K562 (cell line): ENCODE results near the gene SULT2B1. TPM values are rescaled to one million over a fixed set of nuclear protein-coding genes. Genes with fewer than 3 reads are reported as not detected.

Source experiments
- BHLHE40 ChIP-seq: IDR thresholded peaks from 2 replicates; pipeline ENCODE4 v1.6.1; 2011; ENCODE audit warnings: low read length, improper control_type of control experiment
- CEBPB ChIP-seq: fragments of 450-650 bp; IDR thresholded peaks from 2 replicates; pipeline ENCODE4 v1.6.1; 2016; ENCODE audit warnings: missing genetic modification characterization, missing compliant biosample characterization
- DPF2 ChIP-seq: fragments of 450-650 bp; IDR thresholded peaks from 2 replicates; pipeline ENCODE4 v1.6.1; 2016
- ELF4 ChIP-seq: fragments of 450-650 bp; formaldehyde crosslinking; IDR thresholded peaks from 2 replicates; pipeline ENCODE4 v1.4.0; 2022; ENCODE audit warnings: missing genetic modification characterization
- FOXK2 ChIP-seq, 2 experiments: fragments of 450-650 bp; IDR thresholded peaks in 1 of 2; conservative IDR thresholded peaks in 1 of 2; 2 replicates each; pipeline ENCODE4 v1.6.1; 2016; ENCODE audit warnings: low read depth in 2 of 2, mild to moderate bottlenecking in 1 of 2
- FOXP1 ChIP-seq: sonication (generic); formaldehyde crosslinking; IDR thresholded peaks from 2 replicates; pipeline ENCODE4 v1.8.0; 2022; ENCODE audit warnings: mild to moderate bottlenecking, missing genetic modification reagents
- HNRNPK ChIP-seq: fragments of 200-400 bp; formaldehyde crosslinking; IDR thresholded peaks from one replicate; pipeline ENCODE4 v1.6.1; 2018; ENCODE audit warnings: mild to moderate bottlenecking, low read depth, low read length; ENCODE audit not compliant: poor library complexity, severe bottlenecking
- MEIS2 ChIP-seq: fragments of 450-650 bp; IDR thresholded peaks from 2 replicates; pipeline ENCODE4 v1.6.1; 2014; ENCODE audit warnings: mild to moderate bottlenecking; ENCODE audit not compliant: partially characterized antibody
- MYBL2 ChIP-seq, 2 experiments: fragments of 450-650 bp in 1 of 2; sonication (generic) in 1 of 2; formaldehyde crosslinking in 1 of 2; IDR thresholded peaks; 2 replicates each; pipeline versions ENCODE4 v1.6.1 to v1.8.1; 2017 to 2022; ENCODE audit warnings: borderline replicate concordance in 1 of 2, inconsistent platforms in 1 of 2, low read depth in 1 of 2, mild to moderate bottlenecking in 1 of 2, missing genetic modification reagents in 1 of 2, moderate library complexity in 1 of 2
- NFRKB ChIP-seq: fragments of 450-650 bp; IDR thresholded peaks from 2 replicates; pipeline ENCODE4 v1.6.1; 2016; ENCODE audit warnings: low read depth
- PTBP1 ChIP-seq: fragments of 200-400 bp; formaldehyde crosslinking; IDR thresholded peaks from 2 replicates; pipeline ENCODE4 v1.6.1; 2017; ENCODE audit warnings: low read depth, low read length
- SIN3A ChIP-seq, 2 experiments: fragments of 150-350 bp in 1 of 2; IDR thresholded peaks; 2 replicates each; pipeline ENCODE4 v1.6.1; 2011 to 2016; ENCODE audit warnings: borderline replicate concordance in 2 of 2, low read depth in 2 of 2, low read length in 2 of 2, mild to moderate bottlenecking in 2 of 2, moderate library complexity in 2 of 2; ENCODE audit not compliant: control insufficient read depth in 1 of 2
- TCFL5 ChIP-seq: fragments of 250-450 bp; sonication (Bioruptor Pico); conservative IDR thresholded peaks from 2 replicates; pipeline ENCODE4 v1.6.1; 2021; ENCODE audit warnings: mild to moderate bottlenecking, moderate library complexity, matching md5 sums
- TEAD1 ChIP-seq, 2 experiments: fragments of 450-650 bp in 1 of 2; sonication (generic) in 1 of 2; formaldehyde crosslinking; IDR thresholded peaks; 2 replicates each; pipeline versions ENCODE4 v1.4.0 to v1.8.0; 2020 to 2022; ENCODE audit warnings: mild to moderate bottlenecking in 2 of 2, missing genetic modification reagents in 1 of 2
- THRB ChIP-seq: fragments of 450-650 bp; formaldehyde crosslinking; conservative IDR thresholded peaks from 2 replicates; pipeline ENCODE4 v1.4.0; 2022; ENCODE audit warnings: mild to moderate bottlenecking, missing genetic modification characterization
- ZFX ChIP-seq: sonication (generic); formaldehyde crosslinking; IDR thresholded peaks from 2 replicates; pipeline ENCODE4 v1.8.0; 2022; ENCODE audit warnings: mild to moderate bottlenecking, missing genetic modification reagents, moderate library complexity
- ZKSCAN8 ChIP-seq: fragments of 200-800 bp; sonication (Bioruptor generic); IDR thresholded peaks from 2 replicates; pipeline ENCODE4 v1.6.1; 2016; ENCODE audit warnings: missing genetic modification characterization, missing compliant biosample characterization
- ZNF124 ChIP-seq: sonication (generic); formaldehyde crosslinking; IDR thresholded peaks from 2 replicates; pipeline ENCODE4 v1.8.1; 2022; ENCODE audit warnings: missing genetic modification reagents
- polyA plus RNA-seq, 8 experiments: library from polyadenylated mRNA; depleted of rRNA in 4 of 8; stranded (reverse) in 5 of 8; unstranded in 3 of 8; fragments of >200 nt; fragmentation: Nextera tagmentation in 2 of 8; fragmentation: Illumina TruSeq in 1 of 8; extraction: Ambion mirVana in 2 of 8; extraction: Trizol in 1 of 8; gene quantifications; 2 replicates each; pipeline versions ENCODE4 v1.2.1 to v1.2.3, GENCODE V29; 2011 to 2014; ENCODE audit warnings: inconsistent platforms in 1 of 8, missing spikeins in 1 of 8
- total RNA-seq, 7 experiments: library from RNA; depleted of rRNA in 6 of 7; stranded (reverse); fragments of >200 nt in 6 of 7; fragmentation: Illumina TruSeq in 2 of 7; extraction: Trizol in 2 of 7; gene quantifications; 2 replicates each; pipeline versions ENCODE4 v1.2.1 to v1.2.3, GENCODE V29; 2011 to 2021; ENCODE audit warnings: low replicate concordance in 1 of 7
- TF ChIP-seq, protein P1 (sequence below), 2 experiments: IDR thresholded peaks in 1 of 2; conservative IDR thresholded peaks in 1 of 2; 2 replicates each; pipeline ENCODE4 v1.6.1; 2016; ENCODE audit warnings: low read depth in 2 of 2, mild to moderate bottlenecking in 1 of 2, missing compliant biosample characterization in 1 of 2, missing genetic modification characterization in 1 of 2, moderate library complexity in 1 of 2
- TF ChIP-seq, protein P2 (sequence below): fragments of 450-650 bp; IDR thresholded peaks from 2 replicates; pipeline ENCODE4 v1.6.1; 2016; ENCODE audit warnings: antibody characterized with exemption
- TF ChIP-seq, protein P3 (sequence below), 2 experiments: fragments of 450-650 bp; IDR thresholded peaks; 2 replicates each; pipeline ENCODE4 v1.6.1; 2016

Gene SULT2B1
- total and polyA plus RNA-seq, 9 of the 15 experiments (the other 6 are each of a cell fraction or from before 2014, with no cell fraction given) = 0.09 to 0.62 (median 0.22) TPM; not detected in 2

GRCh38 chr19:48623556-48624066 is 71.6 kb downstream of the SULT2B1 start (continued):
- TF ChIP-seq, protein P1, sequence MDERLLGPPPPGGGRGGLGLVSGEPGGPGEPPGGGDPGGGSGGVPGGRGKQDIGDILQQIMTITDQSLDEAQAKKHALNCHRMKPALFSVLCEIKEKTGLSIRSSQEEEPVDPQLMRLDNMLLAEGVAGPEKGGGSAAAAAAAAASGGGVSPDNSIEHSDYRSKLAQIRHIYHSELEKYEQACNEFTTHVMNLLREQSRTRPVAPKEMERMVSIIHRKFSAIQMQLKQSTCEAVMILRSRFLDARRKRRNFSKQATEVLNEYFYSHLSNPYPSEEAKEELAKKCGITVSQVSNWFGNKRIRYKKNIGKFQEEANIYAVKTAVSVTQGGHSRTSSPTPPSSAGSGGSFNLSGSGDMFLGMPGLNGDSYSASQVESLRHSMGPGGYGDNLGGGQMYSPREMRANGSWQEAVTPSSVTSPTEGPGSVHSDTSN (CRISPR knock-in tag; IDR thresholded peaks at IDR 0.05; ENCODE audit: low read depth) = no peak
- TF ChIP-seq, protein P1 (tag; conservative IDR thresholded peaks at IDR 0.05; ENCODE audit: low read depth) = 0 out of 2 replicates have a peak, but pooled peaks have one; percentile 11
- TF ChIP-seq PTBP1 (no peak), HNRNPK (no peak), SIN3A (IDR thresholded peaks at IDR 0.05; ENCODE audit: borderline replicate concordance in 2 of 2, control insufficient read depth in 1 of 2, low read depth in 2 of 2, low read length in 2 of 2) (no peak), MEIS2 (peak; percentile 11), BHLHE40 (0 out of 2 replicates have a peak, but pooled peaks have one; percentile 29), ELF4 (0 out of 2 replicates have a peak, but pooled peaks have one; percentile 25), TCFL5 (no peak), MYBL2 (IDR thresholded peaks at IDR 0.05; ENCODE audit: low read depth) (no peak), MYBL2 (CRISPR knock-in tag; IDR thresholded peaks at IDR 0.05; ENCODE audit: borderline replicate concordance) (no peak), TEAD1 (CRISPR knock-in tag; IDR thresholded peaks at IDR 0.05) (no peak), FOXP1 (CRISPR knock-in tag) (no peak), THRB (CRISPR knock-in tag) (0 out of 2 replicates have a peak, but pooled peaks have one; percentile 48), ZFX (CRISPR knock-in tag) (no peak), ZNF124 (CRISPR knock-in tag) (no peak), NFRKB (peak; percentile 80), CEBPB (tag) (peak; percentile 44; the same call in 1 of the 2 replicates), FOXK2 (conservative IDR thresholded peaks at IDR 0.05 in 1 of 2, IDR thresholded peaks at IDR 0.05 in 1 of 2; ENCODE audit: low read depth in 2 of 2) (peak; percentile 68 to 70), ZKSCAN8 (CRISPR knock-in tag) (no peak), DPF2 (peak; percentile 63; the same call in 1 of the 2 replicates)
- TF ChIP-seq, protein P2, sequence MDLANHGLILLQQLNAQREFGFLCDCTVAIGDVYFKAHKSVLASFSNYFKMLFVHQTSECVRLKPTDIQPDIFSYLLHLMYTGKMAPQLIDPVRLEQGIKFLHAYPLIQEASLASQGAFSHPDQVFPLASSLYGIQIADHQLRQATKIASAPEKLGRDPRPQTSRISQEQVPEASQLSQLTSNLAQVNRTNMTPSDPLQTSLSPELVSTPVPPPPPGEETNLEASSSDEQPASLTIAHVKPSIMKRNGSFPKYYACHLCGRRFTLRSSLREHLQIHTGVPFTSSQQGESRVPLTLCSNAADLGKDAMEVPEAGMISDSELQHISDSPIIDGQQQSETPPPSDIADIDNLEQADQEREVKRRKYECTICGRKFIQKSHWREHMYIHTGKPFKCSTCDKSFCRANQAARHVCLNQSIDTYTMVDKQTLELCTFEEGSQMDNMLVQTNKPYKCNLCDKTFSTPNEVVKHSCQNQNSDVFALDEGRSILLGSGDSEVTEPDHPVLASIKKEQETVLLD = 0 out of 2 replicates have a peak, but pooled peaks have one; percentile 57
- TF ChIP-seq, protein P3, sequence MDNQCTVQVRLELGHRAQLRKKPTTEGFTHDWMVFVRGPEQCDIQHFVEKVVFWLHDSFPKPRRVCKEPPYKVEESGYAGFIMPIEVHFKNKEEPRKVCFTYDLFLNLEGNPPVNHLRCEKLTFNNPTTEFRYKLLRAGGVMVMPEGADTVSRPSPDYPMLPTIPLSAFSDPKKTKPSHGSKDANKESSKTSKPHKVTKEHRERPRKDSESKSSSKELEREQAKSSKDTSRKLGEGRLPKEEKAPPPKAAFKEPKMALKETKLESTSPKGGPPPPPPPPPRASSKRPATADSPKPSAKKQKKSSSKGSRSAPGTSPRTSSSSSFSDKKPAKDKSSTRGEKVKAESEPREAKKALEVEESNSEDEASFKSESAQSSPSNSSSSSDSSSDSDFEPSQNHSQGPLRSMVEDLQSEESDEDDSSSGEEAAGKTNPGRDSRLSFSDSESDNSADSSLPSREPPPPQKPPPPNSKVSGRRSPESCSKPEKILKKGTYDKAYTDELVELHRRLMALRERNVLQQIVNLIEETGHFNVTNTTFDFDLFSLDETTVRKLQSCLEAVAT (IDR thresholded peaks at IDR 0.05) = peak; percentile 67 to 71; a peak in 2 of 4 replicates
